ENCODE measurements around the gene CCIN.

CCIN gene

GRCh38 chr9:36166168-36166927 lies 2.8 kb upstream of the CCIN start:
- Histone ChIP-seq H3F3A (ENCODE audit: insufficient read depth) (no peaks in the 10 kb centered on the region), H3K9me2 (replicated peaks; ENCODE audit: insufficient read depth, low read length) (no peaks in the 10 kb centered on the region), H3K9me3 (ENCODE audit: insufficient read depth, low read length) (no peaks in the 10 kb centered on the region), H3K27ac (ENCODE audit: low read depth, low read length) (no peak overlapping the region), H3K36me3 (ENCODE audit: low read length) (no peaks in the 10 kb centered on the region), H3K9ac (ENCODE audit: low read length) (peak overlapping the region; percentile 49), H3K79me2 (ENCODE audit: insufficient read depth, low read length) (no peaks in the 10 kb centered on the region), H3K27me3 (ENCODE audit: low read length) (no peaks in the 10 kb centered on the region), H2AFZ (ENCODE audit: low read depth, low read length, severe bottlenecking) (peak overlapping the region; percentile 97), H3K4me2 (ENCODE audit: low read depth, low read length, poor library complexity, severe bottlenecking) (peak overlapping the region; percentile 65), H3K4me3 (ENCODE audit: insufficient read depth, low read length, poor library complexity, severe bottlenecking) (peak overlapping the region; percentile 63), H4K20me1 (ENCODE audit: low read depth, low read length) (no peaks in the 10 kb centered on the region)
- TF ChIP-seq CTCF (IDR thresholded peaks at IDR 0.05; ENCODE audit: insufficient read depth, low read length, poor library complexity, severe bottlenecking), result peak; percentile 98
- no peak for TF ChIP-seq EZH2phosphoT487 (conservative IDR thresholded peaks at IDR 0.05; ENCODE audit: low read length)

GRCh38 chr9:36169708-36170107 lies 520 bp downstream of the CCIN start:
- no peak for TF ChIP-seq CTCF (IDR thresholded peaks at IDR 0.05; ENCODE audit: insufficient read depth, low read length, poor library complexity, severe bottlenecking)
- no peak for TF ChIP-seq EZH2phosphoT487 (conservative IDR thresholded peaks at IDR 0.05; ENCODE audit: low read length)
- no peaks in the 10 kb centered on the region for H3K9me3 ChIP-seq (ENCODE audit: insufficient read depth, low read length)
- no peaks in the 10 kb centered on the region for H4K20me1 ChIP-seq (ENCODE audit: low read depth, low read length)
- H3K9me2 ChIP-seq (replicated peaks; ENCODE audit: insufficient read depth, low read length), result no peaks in the 10 kb centered on the region
- no peaks in the 10 kb centered on the region for H3K79me2 ChIP-seq (ENCODE audit: insufficient read depth, low read length)
- no peak overlapping the region for H3K4me2 ChIP-seq (ENCODE audit: low read depth, low read length, poor library complexity, severe bottlenecking)
- no peak overlapping the region for H3K9ac ChIP-seq (ENCODE audit: low read length)
- no peak overlapping the region for H3K4me3 ChIP-seq (ENCODE audit: insufficient read depth, low read length, poor library complexity, severe bottlenecking)
- no peak overlapping the region for H3K27ac ChIP-seq (ENCODE audit: low read depth, low read length)
- no peaks in the 10 kb centered on the region for H3K27me3 ChIP-seq (ENCODE audit: low read length)
- no peak overlapping the region for H2AFZ ChIP-seq (ENCODE audit: low read depth, low read length, severe bottlenecking)
- H3K36me3 ChIP-seq (ENCODE audit: low read length), result no peaks in the 10 kb centered on the region
- no peaks in the 10 kb centered on the region for H3F3A ChIP-seq (ENCODE audit: insufficient read depth)

GRCh38 chr9:36170531-36170930 lies 1.3 kb downstream of the CCIN start:
- Histone ChIP-seq H3K9me3 (ENCODE audit: insufficient read depth, low read length) (no peaks in the 10 kb centered on the region), H3K79me2 (ENCODE audit: insufficient read depth, low read length) (no peaks in the 10 kb centered on the region), H2AFZ (ENCODE audit: low read depth, low read length, severe bottlenecking) (no peak overlapping the region), H3K9ac (ENCODE audit: low read length) (no peak overlapping the region), H3K4me2 (ENCODE audit: low read depth, low read length, poor library complexity, severe bottlenecking) (no peak overlapping the region), H3F3A (ENCODE audit: insufficient read depth) (no peaks in the 10 kb centered on the region), H3K27me3 (ENCODE audit: low read length) (no peaks in the 10 kb centered on the region), H3K27ac (ENCODE audit: low read depth, low read length) (no peak overlapping the region), H4K20me1 (ENCODE audit: low read depth, low read length) (no peaks in the 10 kb centered on the region), H3K36me3 (ENCODE audit: low read length) (no peaks in the 10 kb centered on the region), H3K4me3 (ENCODE audit: insufficient read depth, low read length, poor library complexity, severe bottlenecking) (no peak overlapping the region), H3K9me2 (replicated peaks; ENCODE audit: insufficient read depth, low read length) (no peaks in the 10 kb centered on the region)
- TF ChIP-seq EZH2phosphoT487 (conservative IDR thresholded peaks at IDR 0.05; ENCODE audit: low read length) (no peak), CTCF (IDR thresholded peaks at IDR 0.05; ENCODE audit: insufficient read depth, low read length, poor library complexity, severe bottlenecking) (no peak)
